HG03064 (cell line): ENCODE data around the gene PPP4R3A.
"Not testable (repeated sequence)": the region's sequence is repeated elsewhere in the genome, so short reads cannot be mapped to it uniquely, and the experiment has no call there.

Experiments
- ATAC-seq: cut with Tn5 transposase; IDR thresholded peaks from one replicate; pipeline ENCODE4 v1.9.1; 2021; ENCODE audit warnings: low read depth; ENCODE audit not compliant: unreplicated experiment

Gene PPP4R3A

GRCh38 chr14:91506226-91506625 is 3.9 kb downstream of the PPP4R3A start:
- no peak for ATAC-seq

DNA sequence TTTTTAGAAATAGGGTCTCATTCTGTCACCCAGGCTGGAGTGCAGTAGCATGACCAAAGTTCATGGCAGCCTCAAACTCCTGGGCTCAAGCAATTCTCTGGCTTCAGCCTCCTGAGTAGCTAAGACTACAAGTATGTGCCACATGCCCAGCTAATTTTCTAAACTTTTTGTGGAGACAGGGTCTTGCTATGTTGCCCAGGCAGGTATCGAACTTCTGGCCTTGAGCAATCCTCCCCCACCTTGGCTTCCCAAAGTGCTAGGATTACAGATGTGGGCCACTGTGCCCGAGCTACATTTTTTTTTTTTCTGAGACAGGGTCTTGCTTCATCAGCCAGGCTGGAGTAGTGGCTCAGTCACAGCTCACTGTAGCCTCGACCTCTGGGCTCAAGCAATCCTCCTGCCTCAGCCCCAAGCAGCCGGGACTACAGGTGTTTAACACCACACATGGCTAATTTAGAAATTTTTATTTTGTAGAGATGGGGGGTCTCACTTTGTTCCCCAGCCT is 7.1 kb downstream of the PPP4R3A start:
- ATAC-seq = no peak

DNA sequence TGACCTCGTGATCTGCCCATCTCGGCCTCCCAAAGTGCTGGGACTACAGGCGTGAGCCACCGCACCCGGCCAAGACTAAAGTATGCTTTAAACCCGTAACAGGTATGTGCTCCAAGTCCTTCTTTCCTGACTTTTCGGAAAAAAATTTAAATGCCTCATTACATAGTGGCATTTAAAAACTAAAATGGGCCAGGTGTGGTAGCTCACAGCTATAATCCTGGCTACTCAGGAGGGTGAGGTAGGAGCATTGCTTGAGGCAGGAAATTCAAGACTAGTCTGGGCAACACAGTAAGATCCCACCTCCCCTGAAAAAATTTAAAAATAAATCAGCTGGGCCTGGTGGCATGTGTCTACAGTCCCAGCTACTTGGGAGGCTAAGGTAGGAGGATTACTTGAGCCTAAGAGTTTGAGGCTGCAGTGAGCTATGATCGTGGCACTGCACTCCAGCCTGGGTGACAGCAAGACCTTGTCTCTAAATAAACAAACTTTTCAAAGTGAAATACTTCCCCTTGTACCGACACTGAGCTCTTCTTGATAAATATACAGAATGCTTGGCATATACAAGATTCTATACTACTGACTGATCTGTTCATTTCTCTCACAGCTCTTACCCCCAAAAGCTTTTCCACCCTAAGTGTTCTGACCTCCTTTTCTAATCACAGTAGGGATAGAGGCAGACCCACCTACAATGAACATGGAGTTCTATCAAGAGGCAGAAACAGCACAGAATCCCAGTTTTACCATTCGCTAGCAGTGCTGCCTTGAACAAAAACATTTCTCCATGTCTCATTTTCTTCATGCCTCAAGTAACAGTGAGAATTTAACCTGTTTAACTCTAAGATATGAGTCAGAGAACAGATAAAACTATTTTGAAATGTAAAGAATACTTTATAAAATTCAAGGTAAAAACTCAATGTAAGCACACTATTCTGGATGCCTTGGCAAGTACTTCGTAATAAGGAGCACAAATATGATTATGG is 7.9 kb downstream of the PPP4R3A start:
- no peak for ATAC-seq

DNA sequence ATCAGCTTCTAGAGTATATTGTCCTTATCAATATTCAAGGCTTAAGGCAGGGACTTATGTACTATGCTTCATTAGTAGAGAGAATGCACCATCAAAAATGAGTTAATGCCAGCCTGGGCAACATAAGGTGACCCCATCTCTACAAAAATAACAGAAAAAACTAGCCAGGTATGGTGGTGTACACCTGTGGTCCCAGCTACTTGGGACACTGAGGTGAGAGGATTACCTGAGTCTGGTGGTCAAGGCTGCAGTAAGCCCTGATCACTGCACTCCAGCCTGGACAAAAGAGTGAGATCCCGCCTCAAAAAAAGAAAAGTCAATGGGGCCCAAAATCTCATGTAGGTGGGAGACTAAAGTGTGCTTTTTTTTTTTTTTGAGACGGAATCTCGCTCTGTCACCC is 8.8 kb downstream of the PPP4R3A start:
- no peak for ATAC-seq

- no peak for ATAC-seq
These were observed 13.3 kb downstream of the PPP4R3A start for GRCh38 chr14:91496790-91497189.

- not testable (repeated sequence) for ATAC-seq
These were observed 15.6 kb downstream of the PPP4R3A start for GRCh38 chr14:91494392-91495065.

DNA sequence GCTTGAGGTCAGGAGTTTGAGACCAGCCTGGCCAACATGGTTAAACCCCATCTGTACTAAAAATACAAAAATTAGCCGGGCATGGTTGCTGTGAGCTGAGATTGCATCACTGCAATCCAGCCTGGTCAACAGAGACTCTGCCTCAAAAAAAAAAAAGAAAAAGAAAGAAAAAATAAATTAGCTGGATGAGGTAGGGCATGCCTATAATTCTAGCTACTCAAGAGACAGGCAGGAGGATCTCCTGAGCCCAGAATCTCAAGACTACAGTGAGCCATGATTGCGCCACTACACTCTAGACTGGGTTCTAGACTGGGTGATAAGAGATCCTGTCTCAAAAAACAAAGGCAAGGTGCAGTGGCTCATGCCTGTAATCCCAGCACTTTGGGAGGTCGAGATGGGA is 16.9 kb downstream of the PPP4R3A start:
- no peak for ATAC-seq

- ATAC-seq = no peak
These were observed 25.4 kb downstream of the PPP4R3A start for GRCh38 chr14:91484744-91485143.

GRCh38 chr14:91484186-91484585 is 25.9 kb downstream of the PPP4R3A start:
- no peak for ATAC-seq

- no peak for ATAC-seq
These were observed 27.7 kb downstream of the PPP4R3A start for GRCh38 chr14:91482263-91483013.

GRCh38 chr14:91477388-91477787 is 32.7 kb downstream of the PPP4R3A start:
- no peak for ATAC-seq

DNA sequence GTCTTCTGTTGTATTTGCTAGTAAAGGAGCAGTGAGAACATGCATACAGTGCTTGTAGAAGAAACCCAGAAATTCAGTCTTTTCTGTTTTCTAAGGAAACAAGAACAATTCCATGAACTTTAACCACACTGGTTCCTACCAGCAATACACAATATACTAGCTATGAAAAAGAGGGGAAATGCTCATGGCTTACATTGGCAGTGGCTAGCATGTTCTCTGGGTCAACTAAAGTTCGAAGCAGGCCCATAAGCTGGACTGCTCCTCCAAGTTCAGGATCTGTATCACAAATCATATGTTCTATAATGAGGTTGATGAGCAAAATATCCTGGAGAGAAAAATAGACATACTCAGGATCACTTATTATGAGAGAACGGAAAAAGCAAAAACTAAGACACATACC is 37.1 kb downstream of the PPP4R3A start:
- no peak for ATAC-seq

DNA sequence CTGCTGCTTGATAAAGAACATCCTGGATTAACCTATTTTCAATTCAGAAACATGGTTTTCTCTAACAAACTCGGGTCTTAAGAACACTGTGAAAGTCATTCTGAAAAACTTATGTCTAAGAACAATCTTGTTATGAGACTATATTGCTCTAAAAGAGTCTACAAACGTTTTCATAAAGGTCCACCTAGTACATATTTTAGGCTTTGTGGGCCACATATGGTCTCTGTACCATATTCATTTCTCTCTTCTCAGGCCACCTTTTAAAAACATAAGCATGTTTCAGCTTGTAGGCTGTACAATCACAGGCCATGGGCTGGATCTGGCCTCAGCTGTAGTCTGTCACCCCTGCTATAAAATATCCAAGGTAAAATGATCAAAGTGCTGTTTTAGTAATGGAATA is 39.9 kb downstream of the PPP4R3A start:
- no peak for ATAC-seq

DNA sequence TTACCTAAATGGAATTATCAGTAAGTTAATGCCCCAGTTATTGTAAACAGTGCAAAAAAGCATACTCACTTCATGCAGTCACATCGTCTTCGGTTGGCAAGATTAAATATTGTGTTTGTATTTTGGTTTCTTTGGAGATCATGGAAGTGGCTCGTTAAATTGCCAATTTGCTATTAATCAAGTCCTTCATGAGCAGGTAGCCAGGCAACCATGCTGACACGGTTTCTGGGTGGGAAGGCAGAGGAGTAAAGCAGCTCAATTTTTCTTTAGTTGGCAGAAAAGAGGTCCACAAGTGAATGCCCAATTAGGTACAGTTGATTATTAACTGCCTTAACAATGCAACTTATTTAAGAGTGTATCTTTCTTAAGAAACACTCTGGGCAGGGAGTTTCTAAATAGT is 43.9 kb downstream of the PPP4R3A start:
- no peak for ATAC-seq

GRCh38 chr14:91464615-91465205 is 45.4 kb downstream of the PPP4R3A start:
- no peak for ATAC-seq

DNA sequence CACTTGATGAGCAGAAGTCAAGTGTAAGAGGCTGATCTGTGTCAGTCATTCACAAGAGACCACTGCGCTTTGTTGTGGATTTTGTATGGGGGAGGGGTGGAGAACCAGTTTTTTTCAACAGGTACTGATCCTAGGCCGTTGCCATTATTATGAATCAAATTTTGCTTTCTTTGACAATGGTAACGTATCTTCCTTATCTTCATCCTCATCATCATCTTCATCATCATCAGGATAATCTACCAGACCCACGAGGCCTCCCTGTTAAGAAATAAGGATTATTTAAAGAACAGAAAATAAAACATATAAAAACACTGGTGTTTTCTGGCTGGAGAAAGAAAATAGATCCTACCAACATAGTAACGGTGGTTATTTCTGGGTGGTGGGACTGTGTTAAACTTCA is 51.5 kb downstream of the PPP4R3A start:
- no peak for ATAC-seq

GRCh38 chr14:91456283-91456682 is 53.8 kb downstream of the PPP4R3A start:
- ATAC-seq = no peak

GRCh38 chr14:91454580-91454979 is 55.5 kb downstream of the PPP4R3A start:
- no peak for ATAC-seq

GRCh38 chr14:91454155-91454554 is 56.0 kb downstream of the PPP4R3A start:
- ATAC-seq = no peak

GRCh38 chr14:91453744-91454143 is 56.4 kb downstream of the PPP4R3A start:
- no peak for ATAC-seq
